OCI-LY7 (cell line): ENCODE measurements around the gene IL13RA2. TPM values are rescaled to one million over a fixed set of nuclear protein-coding genes. Genes with fewer than 3 reads are reported as not detected.

Experiments used
- BruUV-seq: library from RNA; stranded (reverse); fragments of 400-500 nt; replicated peaks from 2 replicates; lab custom pipeline; 2021; lab: Mats Ljungman, UMichigan
- CTCF ChIA-PET: fragments of 300-600 bp; sonication (Branson Sonifier 250); formaldehyde crosslinking; loops from one replicate; lab custom pipeline; 2022; ENCODE audit warnings: antibody characterized with exemption; ENCODE audit not compliant: unreplicated experiment; lab: Charles Lee
- POLR2A ChIA-PET: fragments of 300-600 bp; sonication (Branson Sonifier 250); formaldehyde crosslinking; loops from one replicate; lab custom pipeline; 2022; ENCODE audit warnings: antibody characterized with exemption; lab: Charles Lee
- DNase-seq: peaks from one replicate; pipeline ENCODE4 v3.0.0-alpha.2; 2015; ENCODE audit warnings: low spot score
- H2AFZ ChIP-seq: fragments of 200-600 bp; sonication (generic), shearing (Covaris generic); 2 replicates; pipeline ENCODE4 v1.6.1; 2014; ENCODE audit warnings: mild to moderate bottlenecking, antibody characterized with exemption, low read length, moderate library complexity
- H3K27ac ChIP-seq: fragments of 200-600 bp; sonication (generic); 2 replicates; pipeline ENCODE4 v1.5.1; 2014; ENCODE audit warnings: mixed run types, low read depth, mild to moderate bottlenecking, moderate library complexity, low read length, inconsistent platforms; ENCODE audit not compliant: poor library complexity, severe bottlenecking
- H3K36me3 ChIP-seq: fragments of 200-600 bp; sonication (generic); 2 replicates; pipeline ENCODE4 v1.6.1; 2014; ENCODE audit warnings: mild to moderate bottlenecking, antibody characterized with exemption, low read length, moderate library complexity, mixed read lengths; ENCODE audit not compliant: insufficient read depth
- H3K4me1 ChIP-seq: fragments of 200-600 bp; sonication (generic); 2 replicates; pipeline ENCODE4 v1.5.1; 2014; ENCODE audit warnings: mild to moderate bottlenecking, low read length; ENCODE audit not compliant: insufficient read depth, poor library complexity, severe bottlenecking
- H3K4me2 ChIP-seq: fragments of 200-600 bp; sonication (generic); 2 replicates; pipeline ENCODE4 v1.6.1; 2014; ENCODE audit warnings: mild to moderate bottlenecking, low read length
- H3K4me3 ChIP-seq: fragments of 200-600 bp; sonication (generic); 2 replicates; pipeline ENCODE4 v1.5.1; 2014; ENCODE audit warnings: mild to moderate bottlenecking, low read depth, low read length; ENCODE audit not compliant: poor library complexity, severe bottlenecking
- H3K79me2 ChIP-seq: fragments of 200-600 bp; sonication (generic); 2 replicates; pipeline ENCODE4 v1.6.1; 2016; ENCODE audit warnings: low read depth, mild to moderate bottlenecking, low read length, moderate library complexity, mixed read lengths; ENCODE audit not compliant: insufficient read depth
- H3K9me2 ChIP-seq: fragments of 200-600 bp; sonication (generic); 2 replicates; pipeline ENCODE4 v1.6.1; 2016; ENCODE audit warnings: mild to moderate bottlenecking, low read length, mixed read lengths; ENCODE audit not compliant: insufficient read depth
- H3K9me3 ChIP-seq: fragments of 200-600 bp; sonication (generic); 2 replicates; pipeline ENCODE4 v1.6.1; 2014; ENCODE audit warnings: mild to moderate bottlenecking, mixed run types, low read length, mixed read lengths
- H4K20me1 ChIP-seq: fragments of 200-600 bp; sonication (generic); 2 replicates; pipeline ENCODE4 v1.6.1; 2014; ENCODE audit warnings: mild to moderate bottlenecking, antibody characterized with exemption, low read length, moderate library complexity, mixed read lengths; ENCODE audit not compliant: insufficient read depth
- CTCF ChIP-seq: fragments of 200-600 bp; sonication (generic); conservative IDR thresholded peaks from 2 replicates; pipeline ENCODE4 v1.5.1; 2014; ENCODE audit warnings: mild to moderate bottlenecking, antibody characterized with exemption, low read length, moderate library complexity, mixed read lengths
- EZH2phosphoT487 ChIP-seq: fragments of 200-600 bp; sonication (generic); IDR thresholded peaks from 2 replicates; pipeline ENCODE4 v1.6.1; 2018; ENCODE audit warnings: low read depth, borderline replicate concordance, mild to moderate bottlenecking, mixed run types, antibody characterized with exemption, low read length, moderate library complexity, mixed read lengths
- intact Hi-C: fragments of 100-400 bp; cut with micrococcal nuclease; formaldehyde crosslinking; loops from one replicate; pipeline ENCODE4 v1.10.0; 2022; ENCODE audit not compliant: unreplicated experiment
- total RNA-seq, 2 experiments: library from RNA; depleted of rRNA in 1 of 2; stranded (reverse); fragments of >200 nt in 1 of 2; shearing (Covaris generic) in 1 of 2; gene quantifications; 2 replicates each; pipeline ENCODE4 v1.2.3, GENCODE V29; 2014 to 2022

IL13RA2 gene
- total RNA-seq, 2 experiments from 2014 or later, result not detected

DNA sequence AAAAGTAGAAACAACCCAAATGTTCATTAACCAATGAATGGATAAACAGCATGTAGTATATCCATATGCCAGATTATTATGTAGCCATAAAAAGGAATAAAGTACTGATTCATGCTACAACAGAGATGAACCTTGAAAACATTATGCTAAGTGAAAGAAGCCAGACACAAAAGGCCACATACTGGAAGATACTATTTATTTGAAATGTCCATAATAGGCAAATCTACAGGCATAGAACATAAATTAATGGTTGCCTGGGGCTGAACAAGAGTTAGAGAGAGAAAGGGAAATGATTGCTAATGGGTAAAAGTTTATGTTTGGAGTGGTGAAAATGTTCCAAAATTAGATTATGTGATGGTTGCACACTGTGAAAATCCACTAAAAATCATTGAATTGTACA lies 44.4 kb downstream of the IL13RA2 start:
- ChIA-PET CTCF (no interaction called here), POLR2A (no interaction called here)
- Histone ChIP-seq H3K9me2 (no peaks in the 10 kb centered on the region), H3K36me3 (no peaks in the 10 kb centered on the region), H3K27ac (no peak overlapping the region), H4K20me1 (no peaks in the 10 kb centered on the region), H3K4me3 (no peak overlapping the region), H3K4me1 (no peaks in the 10 kb centered on the region), H2AFZ (no peak overlapping the region), H3K9me3 (no peaks in the 10 kb centered on the region), H3K79me2 (no peaks in the 10 kb centered on the region), H3K4me2 (no peak overlapping the region)
- no peak for DNase-seq
- BruUV-seq, result no TSS peak
- intact Hi-C loops, result no loop called here
- TF ChIP-seq CTCF (no peak), EZH2phosphoT487 (no peak)

DNA sequence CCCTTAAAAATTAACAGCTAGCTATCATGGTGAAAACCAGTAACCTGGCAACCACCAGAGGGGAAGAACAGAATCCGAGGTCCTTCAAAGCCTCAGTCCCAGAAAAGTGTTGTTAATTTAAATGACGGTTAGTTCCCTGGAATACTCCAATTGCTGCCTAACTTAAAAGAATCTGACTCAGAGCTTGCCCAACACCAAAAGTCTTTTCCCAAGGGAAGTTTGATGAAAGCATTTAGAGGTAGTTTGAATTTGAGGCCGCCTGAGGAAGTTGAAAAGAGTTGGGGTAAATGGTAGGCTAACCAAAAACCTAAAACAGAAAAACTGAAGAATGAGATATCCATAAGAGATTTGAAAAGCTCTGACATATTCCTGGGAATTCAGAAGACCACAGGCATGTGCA lies 46.6 kb downstream of the IL13RA2 start:
- ChIA-PET POLR2A (no interaction called here), CTCF (no interaction called here)
- Histone ChIP-seq H3K4me1 (no peaks in the 10 kb centered on the region), H3K9me2 (no peaks in the 10 kb centered on the region), H2AFZ (no peak overlapping the region), H3K4me3 (no peak overlapping the region), H4K20me1 (no peaks in the 10 kb centered on the region), H3K79me2 (no peaks in the 10 kb centered on the region), H3K27ac (no peak overlapping the region), H3K4me2 (no peak overlapping the region), H3K9me3 (no peaks in the 10 kb centered on the region), H3K36me3 (no peaks in the 10 kb centered on the region)
- TF ChIP-seq CTCF (no peak), EZH2phosphoT487 (no peak)
- intact Hi-C loops, result no loop called here
- no peak for DNase-seq
- no TSS peak for BruUV-seq

- TF ChIP-seq CTCF (no peak), EZH2phosphoT487 (no peak)
- CTCF ChIA-PET, result no interaction called here
- DNase-seq, result no peak
Measured at GRCh38 chrX:114964374-114964773, 53.0 kb downstream of the IL13RA2 start.

More at GRCh38 chrX:114964374-114964773, 53.0 kb downstream of the IL13RA2 start:
- Histone ChIP-seq H3K4me3 (no peak overlapping the region), H3K36me3 (no peaks in the 10 kb centered on the region), H3K9me3 (no peaks in the 10 kb centered on the region), H2AFZ (no peak overlapping the region), H3K9me2 (no peaks in the 10 kb centered on the region), H3K27ac (no peak overlapping the region), H3K79me2 (no peaks in the 10 kb centered on the region), H4K20me1 (no peaks in the 10 kb centered on the region), H3K4me1 (no peaks in the 10 kb centered on the region), H3K4me2 (no peak overlapping the region)
- intact Hi-C loops, result no loop called here
- POLR2A ChIA-PET, result no interaction called here
- BruUV-seq, result no TSS peak
